Uterus (tissue), 4 donors: Measurements from ENCODE around the gene CLEC3B. TPM values are rescaled to one million over a fixed set of nuclear protein-coding genes. Genes with fewer than 3 reads are reported as not detected.

Experiments
- DNase-seq, 2 donors: peaks; one replicate each; pipeline ENCODE4 v3.0.0-alpha.2; 2019 to 2020
- H3K27ac ChIP-seq, 2 donors: fragments of 200-600 bp; sonication (generic); 1 replicate in 1 of 2; 2 replicates in 1 of 2; pipeline ENCODE4 v1.5.1; 2016 to 2018
- H3K27me3 ChIP-seq, 2 donors: fragments of 200-600 bp; sonication (generic); one replicate each; pipeline ENCODE4 v1.5.1; 2018 to 2019; ENCODE audit warnings: control low read depth in 1 of 2
- H3K36me3 ChIP-seq, 2 donors: fragments of 200-600 bp; sonication (generic); one replicate each; pipeline ENCODE4 v1.5.1; 2019; ENCODE audit warnings: control low read depth in 1 of 2
- H3K4me1 ChIP-seq, 2 donors: fragments of 200-600 bp; sonication (generic); one replicate each; pipeline ENCODE4 v1.5.1; 2018 to 2019; ENCODE audit warnings: control low read depth in 1 of 2
- H3K4me3 ChIP-seq, 2 donors: fragments of 200-600 bp; sonication (generic); 1 replicate in 1 of 2; 2 replicates in 1 of 2; pipeline ENCODE4 v1.5.1; 2018 to 2019; ENCODE audit warnings: mild to moderate bottlenecking in 1 of 2
- H3K9me3 ChIP-seq, 2 donors: fragments of 200-600 bp; sonication (generic); one replicate each; pipeline ENCODE4 v1.5.1; 2019; ENCODE audit warnings: control low read depth in 1 of 2
- POLR2A ChIP-seq, 2 donors: fragments of 450-650 bp; IDR thresholded peaks; one replicate each; pipeline ENCODE4 v1.6.1; 2016; ENCODE audit warnings: antibody characterized with exemption in 2 of 2, mild to moderate bottlenecking in 1 of 2, moderate library complexity in 1 of 2
- intact Hi-C: fragments of 100-400 bp; cut with DNase I; formaldehyde crosslinking; loops from one replicate; pipeline ENCODE4 v1.15.1; 2023; ENCODE audit warnings: low total_unique reads
- small RNA-seq: library from RNA; depleted of rRNA; stranded (forward); fragments of <200 nt; gene quantifications from one replicate; pipeline ENCODE3, GENCODE V24; 2016
- total RNA-seq, 4 donors: library from RNA; depleted of rRNA in 3 of 4; stranded (reverse); fragments of >200 nt in 3 of 4; gene quantifications; one replicate each; pipeline versions ENCODE4 v1.1.0 to v1.2.4, GENCODE V29; 2014 to 2023
- TF ChIP-seq, protein P1 (sequence below), 4 experiments: fragments of 200-600 bp in 2 of 4; fragments of 450-650 bp in 2 of 4; sonication (generic) in 2 of 4; IDR thresholded peaks; one replicate each; pipeline ENCODE4 v1.5.1; 2016 to 2019; ENCODE audit warnings: antibody characterized with exemption in 4 of 4, mild to moderate bottlenecking in 2 of 4, moderate library complexity in 1 of 4
- donor health status: DM: yes; HTN: yes; CAD: no.

The CLEC3B gene
- total RNA-seq, 4 donors from 2014 or later = 35.0 to 248 (median 62.6) TPM

DNA sequence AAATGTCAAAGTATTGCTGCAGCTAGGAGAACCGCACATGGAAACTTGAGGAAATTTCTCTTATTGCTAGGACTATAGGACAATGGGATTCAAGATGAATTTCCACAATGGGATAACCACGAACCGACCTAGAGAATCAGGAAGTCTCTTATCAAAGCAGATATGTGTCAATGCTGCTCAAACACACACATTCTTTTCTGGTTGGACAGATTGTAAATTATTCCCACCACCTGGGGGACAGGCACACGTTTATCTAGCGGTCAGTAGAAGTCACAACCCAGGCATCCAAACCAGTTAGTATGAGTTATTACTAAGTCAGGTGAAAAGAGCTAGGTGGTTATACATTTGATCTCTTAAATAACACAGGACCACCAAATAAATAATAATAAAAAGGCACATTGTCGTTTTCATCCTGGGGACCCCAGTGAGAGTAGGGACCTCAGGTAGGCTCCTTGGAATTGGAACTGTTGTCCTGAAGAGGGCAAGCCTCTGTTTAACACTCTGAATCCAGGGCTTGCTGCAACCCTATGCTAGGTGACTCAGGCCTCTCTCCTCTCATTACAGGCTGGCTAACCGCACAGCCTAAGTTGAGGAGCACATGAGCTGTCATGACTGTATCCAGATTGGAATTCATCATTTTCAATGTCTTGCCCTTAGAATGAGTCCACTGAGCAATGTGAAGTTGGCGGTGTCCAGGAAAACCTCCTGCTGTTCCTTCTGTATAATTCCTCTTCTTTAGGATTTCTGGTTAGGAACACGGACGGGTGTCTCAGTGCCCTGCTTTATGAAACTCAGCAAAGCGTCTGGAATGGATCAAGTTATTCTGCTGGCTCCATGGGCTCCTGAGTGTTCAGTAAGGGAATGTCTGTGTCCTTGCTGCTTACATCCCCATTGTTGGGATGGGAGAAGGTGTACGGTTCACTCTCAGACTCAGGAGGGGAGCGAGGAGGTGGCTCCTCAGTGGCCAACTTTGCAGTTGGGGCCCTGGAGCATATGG lies 59.0 kb downstream of the CLEC3B start:
- Histone ChIP-seq H3K27me3 (no peaks in the 10 kb centered on the region), H3K4me1 (peaks cover 0 to 3% of the 10 kb centered on the region in 2 donors), H3K9me3 (no peaks in the 10 kb centered on the region), H3K27ac (no peak overlapping the region), H3K36me3 (no peaks in the 10 kb centered on the region), H3K4me3 (no peak overlapping the region)
- no peak for TF ChIP-seq POLR2A (IDR thresholded peaks at IDR 0.05)
- TF ChIP-seq, protein P1, sequence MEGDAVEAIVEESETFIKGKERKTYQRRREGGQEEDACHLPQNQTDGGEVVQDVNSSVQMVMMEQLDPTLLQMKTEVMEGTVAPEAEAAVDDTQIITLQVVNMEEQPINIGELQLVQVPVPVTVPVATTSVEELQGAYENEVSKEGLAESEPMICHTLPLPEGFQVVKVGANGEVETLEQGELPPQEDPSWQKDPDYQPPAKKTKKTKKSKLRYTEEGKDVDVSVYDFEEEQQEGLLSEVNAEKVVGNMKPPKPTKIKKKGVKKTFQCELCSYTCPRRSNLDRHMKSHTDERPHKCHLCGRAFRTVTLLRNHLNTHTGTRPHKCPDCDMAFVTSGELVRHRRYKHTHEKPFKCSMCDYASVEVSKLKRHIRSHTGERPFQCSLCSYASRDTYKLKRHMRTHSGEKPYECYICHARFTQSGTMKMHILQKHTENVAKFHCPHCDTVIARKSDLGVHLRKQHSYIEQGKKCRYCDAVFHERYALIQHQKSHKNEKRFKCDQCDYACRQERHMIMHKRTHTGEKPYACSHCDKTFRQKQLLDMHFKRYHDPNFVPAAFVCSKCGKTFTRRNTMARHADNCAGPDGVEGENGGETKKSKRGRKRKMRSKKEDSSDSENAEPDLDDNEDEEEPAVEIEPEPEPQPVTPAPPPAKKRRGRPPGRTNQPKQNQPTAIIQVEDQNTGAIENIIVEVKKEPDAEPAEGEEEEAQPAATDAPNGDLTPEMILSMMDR (IDR thresholded peaks at IDR 0.05) = no peak
- no peak for DNase-seq
- intact Hi-C loops = no loop called here

Small RNA genes lying within 50 kb of the gene (small RNA-seq; reads per million reads assigned to genes)
- gene RNU5B-3P = not detected

Other genes starting within 250 kb of the CLEC3B start
- gene TMEM42, start 164.4 kb upstream of the CLEC3B start, total RNA-seq = 10 to 100 TPM in 2 of 4 donors, 1 to 10 TPM in 2; 2.6 to 14.9 (median 7.1) TPM
- not detected for gene TGM4, start 151.7 kb upstream of the CLEC3B start, total RNA-seq
- 10 to 100 TPM; 29.7 to 76.2 (median 56.2) TPM for gene ZDHHC3, start 50.1 kb upstream of the CLEC3B start, total RNA-seq
- gene EXOSC7, start 50.1 kb upstream of the CLEC3B start, total RNA-seq = 10 to 100 TPM in 3 of 4 donors, 1 to 10 TPM in 1; 2.4 to 39.2 (median 30.0) TPM
- gene CDCP1, start 120.1 kb downstream of the CLEC3B start, total RNA-seq = 10 to 100 TPM in 1 of 4 donors, 1 to 10 TPM in 3; 1.8 to 14.2 (median 4.0) TPM
- 10 to 100 TPM in 3 of 4 donors, 1 to 10 TPM in 1; 2.6 to 93.1 (median 47.8) TPM for gene TMEM158, start 200.0 kb downstream of the CLEC3B start, total RNA-seq